ENCODE results near the gene SND1.

DNA sequence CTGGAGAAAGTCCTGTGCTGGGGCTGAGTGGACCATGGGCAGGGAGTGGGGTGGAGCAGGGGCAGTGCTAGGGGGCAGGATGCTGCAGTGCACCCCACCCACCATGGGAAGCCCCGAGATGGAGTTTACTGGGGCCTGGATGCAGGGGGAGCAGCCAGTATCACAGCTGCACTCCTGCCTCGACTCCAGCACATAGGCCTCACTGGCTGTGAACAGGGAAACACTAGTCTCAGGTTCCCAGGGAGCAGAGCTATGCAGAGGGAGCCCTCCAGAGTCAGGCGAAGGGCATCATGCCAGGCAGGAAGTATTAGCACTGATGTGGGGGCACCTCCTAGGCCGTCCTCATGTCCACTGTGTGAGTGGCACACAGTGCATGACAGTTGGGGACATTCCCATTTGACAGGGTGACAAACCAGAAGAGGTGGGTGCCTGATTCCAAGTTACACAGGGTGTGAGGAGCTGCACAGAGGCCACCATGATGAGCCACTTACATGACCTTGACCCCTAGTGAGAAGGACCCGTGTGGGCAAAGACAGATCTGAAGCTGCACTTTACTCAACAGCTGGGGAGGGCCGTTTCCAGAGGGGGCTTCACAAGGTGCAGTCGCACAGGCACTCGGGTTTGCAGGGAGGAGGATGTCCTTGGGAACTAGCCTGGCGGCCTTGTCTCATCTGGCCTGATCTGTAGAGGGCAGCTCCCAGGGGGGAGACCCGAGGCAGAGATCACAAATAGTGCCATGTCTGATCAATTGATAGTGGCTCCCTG is 449.1 kb downstream of the SND1 start:
- TF ChIP-seq, protein P1, sequence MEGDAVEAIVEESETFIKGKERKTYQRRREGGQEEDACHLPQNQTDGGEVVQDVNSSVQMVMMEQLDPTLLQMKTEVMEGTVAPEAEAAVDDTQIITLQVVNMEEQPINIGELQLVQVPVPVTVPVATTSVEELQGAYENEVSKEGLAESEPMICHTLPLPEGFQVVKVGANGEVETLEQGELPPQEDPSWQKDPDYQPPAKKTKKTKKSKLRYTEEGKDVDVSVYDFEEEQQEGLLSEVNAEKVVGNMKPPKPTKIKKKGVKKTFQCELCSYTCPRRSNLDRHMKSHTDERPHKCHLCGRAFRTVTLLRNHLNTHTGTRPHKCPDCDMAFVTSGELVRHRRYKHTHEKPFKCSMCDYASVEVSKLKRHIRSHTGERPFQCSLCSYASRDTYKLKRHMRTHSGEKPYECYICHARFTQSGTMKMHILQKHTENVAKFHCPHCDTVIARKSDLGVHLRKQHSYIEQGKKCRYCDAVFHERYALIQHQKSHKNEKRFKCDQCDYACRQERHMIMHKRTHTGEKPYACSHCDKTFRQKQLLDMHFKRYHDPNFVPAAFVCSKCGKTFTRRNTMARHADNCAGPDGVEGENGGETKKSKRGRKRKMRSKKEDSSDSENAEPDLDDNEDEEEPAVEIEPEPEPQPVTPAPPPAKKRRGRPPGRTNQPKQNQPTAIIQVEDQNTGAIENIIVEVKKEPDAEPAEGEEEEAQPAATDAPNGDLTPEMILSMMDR (IDR thresholded peaks at IDR 0.05; ENCODE audit: low read length) = no peak
- no peak for TF ChIP-seq EZH2 (IDR thresholded peaks at IDR 0.05; ENCODE audit: borderline replicate concordance, low read length)

Data from OCI-LY1 (cell line).